ENCODE measurements around the gene C5. TPM values are rescaled to one million over a fixed set of nuclear protein-coding genes. Genes with fewer than 3 reads are reported as not detected.

Gene C5
- polyA plus RNA-seq, 1 of the 3 experiments (the other 2 are of a cell fraction): 1.8 TPM

GRCh38 chr9:120928015-120928482 is 122.0 kb downstream of the C5 start:
- peaks cover 25% of the 10 kb centered on the region for H3F3A ChIP-seq (replicated peaks; ENCODE audit: insufficient read depth)
- peaks cover 30 to 33% of the 10 kb centered on the region in 2 experiments for H3K4me1 ChIP-seq (ENCODE audit: control insufficient read depth in 1 of 2, insufficient read depth in 2 of 2, low read depth in 1 of 2, low read length in 1 of 2)
- H3K4me2 ChIP-seq: no peak overlapping the region
- H3K27me3 ChIP-seq (ENCODE audit: insufficient read depth): no peaks in the 10 kb centered on the region
- H3K36me3 ChIP-seq (replicated peaks in 1 of 2; ENCODE audit: control insufficient read depth in 1 of 2, insufficient read depth in 2 of 2, low read length in 1 of 2): no peaks in the 10 kb centered on the region
- no peak overlapping the region for H3K4me3 ChIP-seq (ENCODE audit: low read depth in 2 of 2, low read length in 1 of 2)
- no peak for TF ChIP-seq IRF3 (IDR thresholded peaks at IDR 0.05; ENCODE audit: low read depth, low read length)
- TF ChIP-seq PBX3 (IDR thresholded peaks at IDR 0.05): no peak
- TF ChIP-seq TEAD4 (IDR thresholded peaks at IDR 0.05; ENCODE audit: borderline replicate concordance, insufficient read depth): no peak
- no peak for TF ChIP-seq SMC3 (IDR thresholded peaks at IDR 0.05; ENCODE audit: low read depth, low read length)
- H3K9ac ChIP-seq: no peak overlapping the region
- DNase-seq: no peak
- no peaks in the 10 kb centered on the region for H3K9me3 ChIP-seq
- no peak overlapping the region for H2AFZ ChIP-seq (ENCODE audit: low read depth)
- H3K27ac ChIP-seq (ENCODE audit: low read depth in 2 of 2, low read length in 1 of 2): no peak overlapping the region
- ChIA-PET CTCF (no interaction called here), POLR2A (no interaction called here)
- no peaks in the 10 kb centered on the region for H4K20me1 ChIP-seq (ENCODE audit: insufficient read depth)
- no peaks in the 10 kb centered on the region for H3K79me2 ChIP-seq (ENCODE audit: insufficient read depth)
- no peaks in the 10 kb centered on the region for H3K9me2 ChIP-seq
- WGBS (ENCODE audit: low lambda C conversion rate): 96% methylated on average over 14 of the region's 14 CpGs

GRCh38 chr9:120927269-120928014 is 122.6 kb downstream of the C5 start:
- no peak for DNase-seq
- Histone ChIP-seq H3K27me3 (ENCODE audit: insufficient read depth) (no peaks in the 10 kb centered on the region), H3K36me3 (replicated peaks in 1 of 2; ENCODE audit: control insufficient read depth in 1 of 2, insufficient read depth in 2 of 2, low read length in 1 of 2) (no peaks in the 10 kb centered on the region), H3K4me2 (no peak overlapping the region), H3K79me2 (ENCODE audit: insufficient read depth) (no peaks in the 10 kb centered on the region), H3K4me1 (ENCODE audit: control insufficient read depth in 1 of 2, insufficient read depth in 2 of 2, low read depth in 1 of 2, low read length in 1 of 2) (peaks cover 27 to 35% of the 10 kb centered on the region in 2 experiments), H2AFZ (ENCODE audit: low read depth) (no peak overlapping the region), H3K4me3 (ENCODE audit: low read depth in 2 of 2, low read length in 1 of 2) (no peak overlapping the region), H3F3A (replicated peaks; ENCODE audit: insufficient read depth) (peaks cover 25% of the 10 kb centered on the region), H3K27ac (ENCODE audit: low read depth in 2 of 2, low read length in 1 of 2) (no peak overlapping the region), H3K9ac (no peak overlapping the region), H3K9me2 (no peaks in the 10 kb centered on the region), H4K20me1 (ENCODE audit: insufficient read depth) (no peaks in the 10 kb centered on the region), H3K9me3 (no peaks in the 10 kb centered on the region)
- POLR2A ChIA-PET: no interaction called here
- TF ChIP-seq RXRA (IDR thresholded peaks at IDR 0.05; ENCODE audit: borderline replicate concordance, low read depth): no peak
- no peak for TF ChIP-seq TEAD4 (IDR thresholded peaks at IDR 0.05; ENCODE audit: borderline replicate concordance, insufficient read depth)
- no peak for TF ChIP-seq SMC3 (IDR thresholded peaks at IDR 0.05; ENCODE audit: low read depth, low read length)
- no peak for TF ChIP-seq YY1 (IDR thresholded peaks at IDR 0.05; ENCODE audit: low read depth)
- no peak for TF ChIP-seq ELF1 (IDR thresholded peaks at IDR 0.05)
- TF ChIP-seq GATA2 (CRISPR knock-in tag; IDR thresholded peaks at IDR 0.05): no peak
- TF ChIP-seq EZH2phosphoT487 (IDR thresholded peaks at IDR 0.05; ENCODE audit: borderline replicate concordance, low read depth): no peak
- no peak for TF ChIP-seq MEF2A (IDR thresholded peaks at IDR 0.05; ENCODE audit: borderline replicate concordance, low read depth)
- TF ChIP-seq IRF3 (IDR thresholded peaks at IDR 0.05; ENCODE audit: low read depth, low read length): no peak
- TF ChIP-seq RAD21 (IDR thresholded peaks at IDR 0.05; ENCODE audit: low read length): no peak
- TF ChIP-seq TCF12 (IDR thresholded peaks at IDR 0.05): no peak
- TF ChIP-seq CTCF (IDR thresholded peaks at IDR 0.05): no peak
- no peak for TF ChIP-seq FOSL2 (IDR thresholded peaks at IDR 0.05; ENCODE audit: borderline replicate concordance, low read depth)
- CTCF ChIA-PET: interaction anchor here (6.3 kb wide), 1 partner anchor 8 kb away, joined by 42 read pairs; no protein-coding TSS in a partner anchor
- 89% methylated on average over 8 of the region's 8 CpGs for WGBS (ENCODE audit: low lambda C conversion rate)

Measured in SK-N-SH (cell line).